HepG2 (cell line): Measurements from ENCODE around the gene CTSO. TPM values are rescaled to one million over a fixed set of nuclear protein-coding genes. Genes with fewer than 3 reads are reported as not detected.
A peak's percentile ranks its signal among the peaks of the same experiment; 100 is the strongest.

Source experiments
- DR1 ChIP-seq: sonication (generic); formaldehyde crosslinking; IDR thresholded peaks from 2 replicates; pipeline ENCODE4 v1.8.0; 2021; ENCODE audit warnings: mild to moderate bottlenecking, missing genetic modification reagents, inconsistent platforms
- E2F1 ChIP-seq: sonication (generic); formaldehyde crosslinking; IDR thresholded peaks from 2 replicates; pipeline ENCODE4 v1.5.0; 2020; ENCODE audit warnings: missing genetic modification reagents
- ELF3 ChIP-seq: IDR thresholded peaks from 2 replicates; pipeline ENCODE4 v1.6.1; 2016; ENCODE audit warnings: missing genetic modification reagents, missing compliant biosample characterization
- FOSL1 ChIP-seq: sonication (generic); formaldehyde crosslinking; IDR thresholded peaks from 2 replicates; pipeline ENCODE4 v1.9.0; 2021; ENCODE audit warnings: missing genetic modification reagents, borderline replicate concordance
- FOSL2 ChIP-seq: sonication (generic); formaldehyde crosslinking; IDR thresholded peaks from 2 replicates; pipeline ENCODE4 v1.4.0; 2020; ENCODE audit warnings: missing genetic modification reagents
- FOXJ3 ChIP-seq: sonication (generic); formaldehyde crosslinking; IDR thresholded peaks from 2 replicates; pipeline ENCODE4 v1.4.0; 2020; ENCODE audit warnings: missing genetic modification reagents, mild to moderate bottlenecking, borderline replicate concordance
- GRHL1 ChIP-seq: sonication (generic); formaldehyde crosslinking; conservative IDR thresholded peaks from 2 replicates; pipeline ENCODE4 v1.8.0; 2022; ENCODE audit warnings: missing genetic modification reagents
- HMGXB3 ChIP-seq: sonication (generic); formaldehyde crosslinking; IDR thresholded peaks from 2 replicates; pipeline ENCODE4 v1.4.0; 2020; ENCODE audit warnings: missing genetic modification reagents, borderline replicate concordance
- HMGXB4 ChIP-seq, 2 experiments: sonication (generic) in 1 of 2; formaldehyde crosslinking in 1 of 2; IDR thresholded peaks; 2 replicates each; pipeline versions ENCODE4 v1.4.0 to v1.6.1; 2018 to 2020; ENCODE audit warnings: missing genetic modification reagents in 2 of 2, borderline replicate concordance in 1 of 2, low read depth in 1 of 2, mild to moderate bottlenecking in 1 of 2, missing biosample characterization in 1 of 2
- KLF16 ChIP-seq, 2 experiments: sonication (generic) in 1 of 2; formaldehyde crosslinking in 1 of 2; IDR thresholded peaks; 2 replicates each; pipeline versions ENCODE4 v1.6.1 to v1.8.0; 2016 to 2023; ENCODE audit warnings: missing genetic modification reagents in 2 of 2, missing compliant biosample characterization in 1 of 2
- PRPF4 ChIP-seq: fragments of 200-400 bp; formaldehyde crosslinking; IDR thresholded peaks from 2 replicates; pipeline ENCODE4 v1.6.1; 2016; ENCODE audit warnings: low read length, low read depth; ENCODE audit not compliant: poor library complexity, severe bottlenecking
- SRSF1 ChIP-seq: fragments of 200-400 bp; formaldehyde crosslinking; optimal IDR thresholded peaks from 2 replicates; pipeline ENCODE3; 2017; ENCODE audit warnings: mild to moderate bottlenecking, low read depth, low read length, moderate library complexity
- ZBTB37 ChIP-seq: sonication (generic); formaldehyde crosslinking; IDR thresholded peaks from 2 replicates; pipeline ENCODE4 v1.4.0; 2020; ENCODE audit warnings: mild to moderate bottlenecking, missing genetic modification reagents
- ZFP90 ChIP-seq: sonication (generic); formaldehyde crosslinking; IDR thresholded peaks from 2 replicates; pipeline ENCODE4 v1.8.0; 2022; ENCODE audit warnings: missing genetic modification reagents, mild to moderate bottlenecking, inconsistent platforms, borderline replicate concordance
- ZNF333 ChIP-seq: sonication (generic); formaldehyde crosslinking; IDR thresholded peaks from 2 replicates; pipeline ENCODE4 v1.4.0; 2020; ENCODE audit warnings: mild to moderate bottlenecking, missing genetic modification reagents, borderline replicate concordance
- ZNF83 ChIP-seq: sonication (generic); formaldehyde crosslinking; IDR thresholded peaks from 2 replicates; pipeline ENCODE4 v1.4.0; 2020; ENCODE audit warnings: missing genetic modification reagents, mild to moderate bottlenecking, borderline replicate concordance
- polyA plus RNA-seq, 8 experiments: library from polyadenylated mRNA; depleted of rRNA in 3 of 8; stranded (reverse) in 7 of 8; unstranded in 1 of 8; fragments of >200 nt; fragmentation: Illumina TruSeq in 4 of 8; extraction: Trizol in 4 of 8; gene quantifications; 2 replicates each; pipeline versions ENCODE4 v1.2.1 to v1.2.3, GENCODE V29; 2011 to 2016; ENCODE audit warnings: low read depth in 4 of 8, missing spikeins in 1 of 8, mixed read lengths in 1 of 8; ENCODE audit not compliant: insufficient read depth in 1 of 8
- total RNA-seq, 5 experiments: library from RNA; depleted of rRNA; stranded (reverse); fragments of >200 nt; fragmentation: Illumina TruSeq; extraction: Trizol; gene quantifications; 2 replicates each; pipeline ENCODE4 v1.2.3, GENCODE V29; 2016; ENCODE audit warnings: low read depth in 1 of 5

The CTSO gene
- total and polyA plus RNA-seq, 2 of the 13 experiments (the other 11 are each of a cell fraction or from before 2014, with no cell fraction given): 0.07 to 0.17 TPM

- TF ChIP-seq FOXJ3 (CRISPR knock-in tag) (no peak), FOSL2 (no peak; the same call in 1 of the 2 replicates), SRSF1 (peak; percentile 43), PRPF4 (no peak), ZNF333 (CRISPR knock-in tag) (no peak), DR1 (CRISPR knock-in tag) (no peak), ZBTB37 (CRISPR knock-in tag) (no peak), ELF3 (CRISPR knock-in tag) (peak; percentile 50; the same call in 1 of the 2 replicates), ZNF83 (CRISPR knock-in tag) (no peak), HMGXB3 (no peak), KLF16 (CRISPR knock-in tag; IDR thresholded peaks at IDR 0.05) (0 out of 4 replicates have a peak, but pooled peaks of 1 of the 2 experiments have one; percentile 40), FOSL1 (CRISPR knock-in tag) (no peak), ZFP90 (no peak), GRHL1 (CRISPR knock-in tag) (no peak), HMGXB4 (CRISPR knock-in tag; IDR thresholded peaks at IDR 0.05; ENCODE audit: borderline replicate concordance in 1 of 2, low read depth in 1 of 2) (peak; percentile 74 to 78; a peak in 3 of 4 replicates), E2F1 (CRISPR knock-in tag) (no peak; the same call in 1 of the 2 replicates)
These were observed at the start of gene CTSO (continued) for GRCh38 chr4:155953151-155954117.
